Gastroesophageal sphincter (tissue), 3 donors: ENCODE data around the gene MR1.

Experiments used
- POLR2A ChIP-seq, 2 donors: fragments of 450-650 bp; IDR thresholded peaks; one replicate each; pipeline ENCODE4 v1.6.1; 2017; ENCODE audit warnings: antibody characterized with exemption in 2 of 2, mild to moderate bottlenecking in 2 of 2, moderate library complexity in 1 of 2
- TF ChIP-seq, protein P1 (sequence below), 4 experiments: fragments of 200-600 bp in 2 of 4; fragments of 450-650 bp in 2 of 4; sonication (generic) in 1 of 4; IDR thresholded peaks; one replicate each; pipeline ENCODE4 v1.5.1; 2017 to 2019; ENCODE audit warnings: antibody characterized with exemption in 4 of 4, mild to moderate bottlenecking in 2 of 4, moderate library complexity in 2 of 4

DNA sequence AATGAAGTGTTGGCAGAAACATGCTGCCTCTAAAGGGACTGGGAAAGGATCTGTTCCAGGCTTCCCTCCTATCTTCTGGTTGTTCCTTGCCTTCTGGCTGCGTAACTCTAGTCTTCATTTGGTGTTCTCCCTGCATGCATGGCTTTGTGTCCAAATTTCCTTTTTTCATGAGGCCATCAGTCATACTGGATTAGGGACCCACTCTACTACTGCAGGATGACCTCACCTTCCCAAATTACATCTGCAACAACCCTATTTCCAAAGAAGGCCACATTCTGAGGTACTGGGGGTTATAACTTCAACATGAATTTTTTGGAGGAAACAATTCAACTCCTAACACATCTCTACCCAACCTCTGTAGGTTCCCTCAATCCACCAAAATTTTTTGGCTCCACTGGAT lies 26.3 kb downstream of the MR1 start:
- TF ChIP-seq, protein P1, sequence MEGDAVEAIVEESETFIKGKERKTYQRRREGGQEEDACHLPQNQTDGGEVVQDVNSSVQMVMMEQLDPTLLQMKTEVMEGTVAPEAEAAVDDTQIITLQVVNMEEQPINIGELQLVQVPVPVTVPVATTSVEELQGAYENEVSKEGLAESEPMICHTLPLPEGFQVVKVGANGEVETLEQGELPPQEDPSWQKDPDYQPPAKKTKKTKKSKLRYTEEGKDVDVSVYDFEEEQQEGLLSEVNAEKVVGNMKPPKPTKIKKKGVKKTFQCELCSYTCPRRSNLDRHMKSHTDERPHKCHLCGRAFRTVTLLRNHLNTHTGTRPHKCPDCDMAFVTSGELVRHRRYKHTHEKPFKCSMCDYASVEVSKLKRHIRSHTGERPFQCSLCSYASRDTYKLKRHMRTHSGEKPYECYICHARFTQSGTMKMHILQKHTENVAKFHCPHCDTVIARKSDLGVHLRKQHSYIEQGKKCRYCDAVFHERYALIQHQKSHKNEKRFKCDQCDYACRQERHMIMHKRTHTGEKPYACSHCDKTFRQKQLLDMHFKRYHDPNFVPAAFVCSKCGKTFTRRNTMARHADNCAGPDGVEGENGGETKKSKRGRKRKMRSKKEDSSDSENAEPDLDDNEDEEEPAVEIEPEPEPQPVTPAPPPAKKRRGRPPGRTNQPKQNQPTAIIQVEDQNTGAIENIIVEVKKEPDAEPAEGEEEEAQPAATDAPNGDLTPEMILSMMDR (IDR thresholded peaks at IDR 0.05) = no peak
- TF ChIP-seq POLR2A (IDR thresholded peaks at IDR 0.05) = no peak
